B cell (primary cell): ENCODE measurements around the gene VPS37C. TPM values are rescaled to one million over a fixed set of nuclear protein-coding genes. Genes with fewer than 3 reads are reported as not detected.

Source experiments
- ATAC-seq: fragments of 200-7000 bp; cut with Tn5 transposase; one replicate; pipeline ENCODE4 v1.10.0; 2021; ENCODE audit warnings: low read depth, mild to moderate bottlenecking, moderate number of reproducible peaks, moderate library complexity
- CTCF ChIA-PET: fragments of 350-600 bp; sonication (Branson Sonifier 250); formaldehyde crosslinking; loops from one replicate; lab custom pipeline; 2021; ENCODE audit warnings: antibody characterized with exemption, inconsistent platforms; lab: Charles Lee
- POLR2A ChIA-PET: fragments of 350-600 bp; sonication (Branson Sonifier 250); formaldehyde crosslinking; loops from one replicate; lab custom pipeline; 2021; ENCODE audit warnings: antibody characterized with exemption; lab: Charles Lee
- DNase-seq: peaks from one replicate; pipeline ENCODE4 v3.0.0; 2013
- H2AFZ ChIP-seq: 2 replicates; pipeline ENCODE4 v1.6.1; 2012; ENCODE audit warnings: mild to moderate bottlenecking, low read depth, low read length; ENCODE audit not compliant: insufficient read depth, poor library complexity, severe bottlenecking
- H3K27ac ChIP-seq, 2 donors: 1 replicate in 1 of 2; 2 replicates in 1 of 2; pipeline ENCODE4 v1.5.1; 2012 to 2013; ENCODE audit warnings: low read length in 2 of 2, mild to moderate bottlenecking in 2 of 2, moderate library complexity in 1 of 2
- H3K27me3 ChIP-seq, 4 experiments: fragments of 200-600 bp in 1 of 4; sonication (generic) in 1 of 4; replicated peaks in 1 of 4; 1 replicate in 2 of 4; 2 replicates in 2 of 4; pipeline versions ENCODE4 v1.6.1 to v1.7.0; 2013 to 2016; ENCODE audit warnings: low read length in 3 of 4, mild to moderate bottlenecking in 2 of 4, mixed read lengths in 1 of 4, moderate library complexity in 1 of 4; ENCODE audit not compliant: insufficient read depth in 4 of 4, control insufficient read depth in 3 of 4; ENCODE audit errors: control extremely low read depth in 1 of 4
- H3K36me3 ChIP-seq, 2 experiments: replicated peaks in 1 of 2; 1 replicate in 1 of 2; 2 replicates in 1 of 2; pipeline versions ENCODE4 v1.6.1 to v1.7.1; 2013; ENCODE audit warnings: low read length in 1 of 2; ENCODE audit not compliant: insufficient read depth in 2 of 2, control insufficient read depth in 1 of 2; ENCODE audit errors: control extremely low read depth in 1 of 2, extremely low read depth in 1 of 2
- H3K4me1 ChIP-seq, 2 donors: fragments of 200-600 bp in 1 of 2; sonication (generic) in 1 of 2; 1 replicate in 1 of 2; 2 replicates in 1 of 2; pipeline versions ENCODE4 v1.5.1 to v1.6.1; 2013 to 2017; ENCODE audit warnings: low read length in 2 of 2; ENCODE audit not compliant: control insufficient read depth in 2 of 2, insufficient read depth in 2 of 2
- H3K4me2 ChIP-seq: replicated peaks from 2 replicates; pipeline ENCODE3; 2012; ENCODE audit warnings: mild to moderate bottlenecking, low read depth, low read length; ENCODE audit not compliant: poor library complexity, severe bottlenecking
- H3K4me3 ChIP-seq, 5 experiments: fragments of 200-600 bp in 1 of 5; sonication (generic) in 1 of 5; 1 replicate in 3 of 5; 2 replicates in 2 of 5; pipeline versions ENCODE4 v1.5.1 to v1.7.0; 2011 to 2016; ENCODE audit warnings: low read length in 4 of 5, mild to moderate bottlenecking in 4 of 5, low read depth in 2 of 5, control low read depth in 1 of 5, moderate library complexity in 1 of 5; ENCODE audit not compliant: insufficient read depth in 1 of 5; ENCODE audit errors: control extremely low read depth in 1 of 5, extremely low read depth in 1 of 5
- H3K79me2 ChIP-seq: fragments of 200-600 bp; sonication (generic); one replicate; pipeline ENCODE4 v1.6.0; 2016; ENCODE audit warnings: low read length; ENCODE audit not compliant: control insufficient read depth, insufficient read depth
- H3K9ac ChIP-seq: fragments of 200-600 bp; sonication (generic); 2 replicates; pipeline ENCODE4 v1.6.1; 2017; ENCODE audit warnings: mild to moderate bottlenecking, low read length, moderate library complexity
- H3K9me3 ChIP-seq, 3 donors: one replicate each; pipeline versions ENCODE4 v1.6.1 to v1.7.1; 2013; ENCODE audit warnings: low read length in 2 of 3; ENCODE audit not compliant: control insufficient read depth in 2 of 3, insufficient read depth in 1 of 3; ENCODE audit errors: control extremely low read depth in 1 of 3
- H4K20me1 ChIP-seq: 2 replicates; pipeline ENCODE4 v1.6.0; 2012; ENCODE audit warnings: mild to moderate bottlenecking, low read length; ENCODE audit not compliant: insufficient read depth, control insufficient read depth, poor library complexity, severe bottlenecking
- H3K27ac Mint-ChIP-seq: one replicate; pipeline ENCODE4 v1.8.0; 2021; ENCODE audit warnings: mixed read lengths
- H3K27me3 Mint-ChIP-seq: one replicate; pipeline ENCODE4 v1.8.0; 2021; ENCODE audit warnings: mixed read lengths
- H3K4me1 Mint-ChIP-seq: one replicate; pipeline ENCODE4 v1.8.0; 2021; ENCODE audit warnings: mixed read lengths
- H3K4me3 Mint-ChIP-seq: one replicate; pipeline ENCODE4 v1.8.0; 2021; ENCODE audit warnings: mixed read lengths
- H3K9me3 Mint-ChIP-seq: one replicate; pipeline ENCODE4 v1.8.0; 2022; ENCODE audit warnings: mixed read lengths; ENCODE audit not compliant: insufficient read depth
- EZH2 ChIP-seq: IDR thresholded peaks from 2 replicates; pipeline ENCODE4 v1.6.1; 2012; ENCODE audit warnings: borderline replicate concordance, low read depth, mild to moderate bottlenecking, moderate library complexity, low read length; ENCODE audit not compliant: insufficient read depth, poor library complexity, severe bottlenecking
- WGBS: methylation state at CpG from one replicate; pipeline ENCODE4 v1.1.5; 2013; ENCODE audit warnings: missing lambda C conversion rate; ENCODE audit not compliant: insufficient coverage; 5-methylcytosine and 5-hydroxymethylcytosine counted together
- intact Hi-C: fragments of 100-400 bp; cut with micrococcal nuclease; formaldehyde crosslinking; loops from one replicate; pipeline ENCODE4 v1.10.0; 2022
- polyA plus RNA-seq: library from polyadenylated mRNA; depleted of rRNA; stranded (reverse); fragments of >200 nt; gene quantifications from 2 replicates; pipeline ENCODE4 v1.2.3, GENCODE V29; 2012
- total RNA-seq, 2 donors: library from RNA; stranded (reverse); fragments of 120-200 nt in 1 of 2; gene quantifications; 1 replicate in 1 of 2; 2 replicates in 1 of 2; pipeline versions ENCODE4 v1.2.3 to v1.2.4, GENCODE V29; 2013 to 2022
- TF ChIP-seq, protein P1 (sequence below): fragments of 200-600 bp; IDR thresholded peaks from one replicate; pipeline ENCODE4 v1.8.0; 2022; ENCODE audit warnings: antibody characterized with exemption, mild to moderate bottlenecking

The VPS37C gene
- total and polyA plus RNA-seq, 2 donors (not counting 1 experiment from before 2014, with no cell fraction given) = 6.4 to 20.1 TPM

DNA sequence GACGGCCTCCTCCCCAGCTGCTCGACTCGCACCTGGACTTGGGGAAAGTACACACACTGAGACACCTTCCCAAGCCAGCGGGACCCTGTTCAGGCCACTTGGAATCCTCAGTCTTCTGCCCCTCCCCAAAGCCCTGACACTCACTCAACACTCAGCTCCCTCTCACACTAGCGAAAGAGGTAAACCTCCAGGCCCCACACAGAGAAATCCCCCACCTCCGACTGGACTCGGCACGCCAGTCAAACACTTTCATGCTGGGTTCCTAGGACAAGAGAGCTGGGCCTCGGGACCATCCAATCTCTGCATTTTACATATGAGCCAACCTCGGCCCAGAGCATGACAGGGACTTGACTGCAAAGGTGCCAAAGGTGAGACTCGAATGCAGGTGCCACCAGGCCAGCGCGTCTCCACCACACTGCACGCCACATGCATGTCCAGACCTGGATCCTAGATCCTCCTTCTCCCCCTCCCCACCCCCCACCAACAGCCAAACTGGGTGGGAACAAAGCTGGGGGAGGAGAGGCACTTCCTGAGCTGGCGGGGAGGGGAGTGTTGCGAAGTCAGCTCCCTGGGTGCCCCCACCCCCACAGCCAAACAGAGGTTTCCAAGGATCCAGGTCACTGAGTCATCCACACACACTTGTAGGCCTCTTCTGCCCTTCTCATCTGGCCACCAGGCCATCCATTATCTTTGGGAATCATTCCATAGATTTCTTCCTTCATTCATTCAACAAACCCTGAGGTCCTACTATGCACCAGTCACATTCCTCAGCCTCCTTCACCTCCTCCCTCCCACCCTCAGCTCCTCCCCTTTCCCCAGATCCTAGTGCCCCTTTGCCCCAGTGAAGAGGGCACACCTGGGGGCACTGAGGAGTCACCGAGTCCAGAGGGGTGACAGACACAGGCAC, 69.6 kb downstream of the VPS37C start:
- intact Hi-C loops = loop anchor here (1.0 to 10.0 kb wide), 3 partner anchors 21 to 637 kb away; partner anchors contain the start of gene MS4A1
- ATAC-seq = peak; percentile 11
- peaks cover 0 to 5% (median 0%) of the 10 kb centered on the region in 3 donors for H3K9me3 ChIP-seq
- 89% methylated on average over 10 of the region's 17 CpGs for WGBS
- Mint-ChIP-seq H3K4me1 (peaks cover 72% of the 10 kb centered on the region), H3K27ac (peak overlapping the region; percentile 95), H3K27me3 (no peaks in the 10 kb centered on the region), H3K9me3 (no peaks in the 10 kb centered on the region), H3K4me3 (peak overlapping the region; percentile 65)
- H3K4me1 ChIP-seq = peaks cover 47 to 56% of the 10 kb centered on the region in 2 donors
- no peak overlapping the region for H3K4me3 ChIP-seq
- H3K9ac ChIP-seq = peak overlapping the region; percentile 11
- TF ChIP-seq, protein P1, sequence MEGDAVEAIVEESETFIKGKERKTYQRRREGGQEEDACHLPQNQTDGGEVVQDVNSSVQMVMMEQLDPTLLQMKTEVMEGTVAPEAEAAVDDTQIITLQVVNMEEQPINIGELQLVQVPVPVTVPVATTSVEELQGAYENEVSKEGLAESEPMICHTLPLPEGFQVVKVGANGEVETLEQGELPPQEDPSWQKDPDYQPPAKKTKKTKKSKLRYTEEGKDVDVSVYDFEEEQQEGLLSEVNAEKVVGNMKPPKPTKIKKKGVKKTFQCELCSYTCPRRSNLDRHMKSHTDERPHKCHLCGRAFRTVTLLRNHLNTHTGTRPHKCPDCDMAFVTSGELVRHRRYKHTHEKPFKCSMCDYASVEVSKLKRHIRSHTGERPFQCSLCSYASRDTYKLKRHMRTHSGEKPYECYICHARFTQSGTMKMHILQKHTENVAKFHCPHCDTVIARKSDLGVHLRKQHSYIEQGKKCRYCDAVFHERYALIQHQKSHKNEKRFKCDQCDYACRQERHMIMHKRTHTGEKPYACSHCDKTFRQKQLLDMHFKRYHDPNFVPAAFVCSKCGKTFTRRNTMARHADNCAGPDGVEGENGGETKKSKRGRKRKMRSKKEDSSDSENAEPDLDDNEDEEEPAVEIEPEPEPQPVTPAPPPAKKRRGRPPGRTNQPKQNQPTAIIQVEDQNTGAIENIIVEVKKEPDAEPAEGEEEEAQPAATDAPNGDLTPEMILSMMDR = no peak
- TF ChIP-seq EZH2 = no peak
- ChIA-PET CTCF (interaction anchor here (1.1 to 1.4 kb wide), 3 partner anchors 15 to 175 kb away, joined by 3 to 5 read pairs (median 3); no protein-coding TSS in a partner anchor), POLR2A (interaction anchor here (0.6 to 1.6 kb wide), 4 partner anchors 13 to 636 kb away, joined by 3 to 10 read pairs (median 4); partner anchors contain the start of gene MS4A1)
- no peaks in the 10 kb centered on the region for H4K20me1 ChIP-seq
- peak overlapping the region; percentile 54 for H2AFZ ChIP-seq
- H3K79me2 ChIP-seq = no peaks in the 10 kb centered on the region
- H3K4me2 ChIP-seq = peak overlapping the region; percentile 51
- H3K27me3 ChIP-seq = no peaks in the 10 kb centered on the region
- peak; percentile 11 for DNase-seq
- peak overlapping the region; percentile 26 to 69 for H3K27ac ChIP-seq
- H3K36me3 ChIP-seq = no peaks in the 10 kb centered on the region
